Measurements from ENCODE around the gene UBASH3B.
"Not testable (repeated sequence)": the region's sequence is repeated elsewhere in the genome, so short reads cannot be mapped to it uniquely, and the experiment has no call there.

The UBASH3B gene, protein sequence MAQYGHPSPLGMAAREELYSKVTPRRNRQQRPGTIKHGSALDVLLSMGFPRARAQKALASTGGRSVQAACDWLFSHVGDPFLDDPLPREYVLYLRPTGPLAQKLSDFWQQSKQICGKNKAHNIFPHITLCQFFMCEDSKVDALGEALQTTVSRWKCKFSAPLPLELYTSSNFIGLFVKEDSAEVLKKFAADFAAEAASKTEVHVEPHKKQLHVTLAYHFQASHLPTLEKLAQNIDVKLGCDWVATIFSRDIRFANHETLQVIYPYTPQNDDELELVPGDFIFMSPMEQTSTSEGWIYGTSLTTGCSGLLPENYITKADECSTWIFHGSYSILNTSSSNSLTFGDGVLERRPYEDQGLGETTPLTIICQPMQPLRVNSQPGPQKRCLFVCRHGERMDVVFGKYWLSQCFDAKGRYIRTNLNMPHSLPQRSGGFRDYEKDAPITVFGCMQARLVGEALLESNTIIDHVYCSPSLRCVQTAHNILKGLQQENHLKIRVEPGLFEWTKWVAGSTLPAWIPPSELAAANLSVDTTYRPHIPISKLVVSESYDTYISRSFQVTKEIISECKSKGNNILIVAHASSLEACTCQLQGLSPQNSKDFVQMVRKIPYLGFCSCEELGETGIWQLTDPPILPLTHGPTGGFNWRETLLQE

DNA sequence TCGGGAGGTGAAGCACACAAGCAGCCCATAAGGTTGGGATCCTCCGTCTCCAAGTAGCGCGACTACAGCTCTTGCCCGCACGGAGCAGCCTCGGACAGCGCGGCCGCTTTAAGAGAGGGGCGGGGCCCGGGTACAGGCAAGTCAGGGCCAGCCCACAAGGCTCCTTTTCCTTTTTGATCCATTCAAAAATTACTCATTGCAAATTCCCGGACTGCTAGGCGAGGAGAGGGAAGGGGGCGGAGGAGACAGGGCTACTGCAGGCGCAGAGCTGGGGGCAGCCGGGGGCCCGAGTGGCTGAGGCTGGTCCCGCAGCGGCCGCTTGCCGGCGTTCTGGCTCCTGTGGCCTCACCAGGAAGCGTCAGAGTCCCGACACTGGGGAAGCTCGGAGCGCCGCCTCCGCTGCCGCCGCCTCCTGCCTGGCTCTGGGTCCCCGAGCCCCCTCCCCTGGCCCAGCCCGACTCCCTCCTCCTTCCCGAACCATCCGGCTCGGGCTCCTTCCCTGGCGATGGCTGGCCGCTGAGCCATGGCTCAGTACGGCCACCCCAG, at the start of gene UBASH3B:
UBASH3B (plus strand) TSS at position 196 of the 546 bp plus-strand sequence; CDS start at position 524, 328 bp downstream.
- DNase-seq (ENCODE audit: extremely low spot score): peak; percentile 80
- TF ChIP-seq SP1 (IDR thresholded peaks at IDR 0.05) (no peak), BHLHE40 (IDR thresholded peaks at IDR 0.05; ENCODE audit: borderline replicate concordance) (no peak), L3MBTL2 (conservative IDR thresholded peaks at IDR 0.05) (no peak), FOXA1 (IDR thresholded peaks at IDR 0.05) (no peak), FOXK2 (IDR thresholded peaks at IDR 0.05) (no peak), ZNF384 (IDR thresholded peaks at IDR 0.05) (no peak), TARDBP (IDR thresholded peaks at IDR 0.05) (no peak), PKNOX1 (IDR thresholded peaks at IDR 0.05) (no peak), ARNT (IDR thresholded peaks at IDR 0.05) (no peak), CTBP1 (IDR thresholded peaks at IDR 0.05; ENCODE audit: borderline replicate concordance) (no peak), SUZ12 (IDR thresholded peaks at IDR 0.05) (no peak), NFRKB (IDR thresholded peaks at IDR 0.05) (no peak), HDGF (IDR thresholded peaks at IDR 0.05; ENCODE audit: borderline replicate concordance) (no peak), ELF4 (IDR thresholded peaks at IDR 0.05) (no peak), FOXM1 (IDR thresholded peaks at IDR 0.05; ENCODE audit: borderline replicate concordance) (no peak; the same call in 1 of the 2 replicates), LEF1 (IDR thresholded peaks at IDR 0.05; ENCODE audit: borderline replicate concordance) (no peak)
- ChIA-PET CTCF (interaction anchor here (0.5 to 2.3 kb wide), 2 partner anchors 126 to 204 kb away, joined by 7 to 9 read pairs; no protein-coding TSS in a partner anchor), POLR2A (interaction anchor here (0.7 to 1.9 kb wide), 3 partner anchors 9 to 50 kb away, joined by 3 to 8 read pairs (median 5); no protein-coding TSS in a partner anchor)

GRCh38 chr11:122607162-122607561, 48.4 kb upstream of the UBASH3B start:
- CTCF ChIA-PET, POLR2A ChIA-PET: not testable (repeated sequence)

DNA sequence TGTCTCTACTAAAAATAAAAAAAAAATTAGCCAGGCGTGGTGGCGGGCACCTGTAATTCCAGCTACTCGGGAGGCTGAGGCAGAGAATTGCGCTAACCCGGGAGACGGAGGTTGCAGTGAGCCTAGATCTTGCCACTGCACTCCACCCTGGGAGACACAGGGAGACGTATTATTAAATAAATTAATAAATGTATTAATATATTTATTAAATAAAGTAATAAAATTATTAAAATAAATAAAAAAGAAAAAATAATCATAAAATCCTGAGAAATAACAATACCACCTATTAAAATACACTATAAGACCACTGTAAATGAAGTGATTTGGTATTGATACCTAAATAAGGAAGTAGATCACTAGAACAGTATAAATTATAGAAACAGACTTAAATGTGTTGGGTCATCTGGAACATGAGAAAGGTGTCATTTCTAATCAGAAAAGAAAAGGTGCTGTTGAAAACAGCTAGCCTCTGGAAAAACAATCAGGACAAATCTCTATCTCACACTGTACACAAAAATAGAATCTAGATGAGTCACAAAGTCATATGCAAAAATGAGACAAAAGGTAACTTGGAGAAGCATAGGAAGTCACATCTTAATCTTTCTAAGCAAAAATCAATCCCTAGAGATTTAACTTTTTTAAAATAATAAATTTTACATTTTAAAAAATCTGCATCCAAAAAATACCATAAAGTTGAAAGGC, 43.2 kb upstream of the UBASH3B start:
- DNase-seq (ENCODE audit: extremely low spot score): no peak
- ChIA-PET POLR2A (no interaction called here), CTCF (no interaction called here)
- TF ChIP-seq PKNOX1 (IDR thresholded peaks at IDR 0.05) (no peak), NFRKB (IDR thresholded peaks at IDR 0.05) (no peak), LEF1 (IDR thresholded peaks at IDR 0.05; ENCODE audit: borderline replicate concordance) (no peak), FOXA1 (IDR thresholded peaks at IDR 0.05) (no peak), SUZ12 (IDR thresholded peaks at IDR 0.05) (no peak), ELF4 (IDR thresholded peaks at IDR 0.05) (no peak), SP1 (IDR thresholded peaks at IDR 0.05) (no peak), BHLHE40 (IDR thresholded peaks at IDR 0.05; ENCODE audit: borderline replicate concordance) (no peak), FOXK2 (IDR thresholded peaks at IDR 0.05) (no peak), HDGF (IDR thresholded peaks at IDR 0.05; ENCODE audit: borderline replicate concordance) (no peak)

More at GRCh38 chr11:122607162-122607561, 48.4 kb upstream of the UBASH3B start:
- not testable (repeated sequence) for DNase-seq (ENCODE audit: extremely low spot score)

DNA sequence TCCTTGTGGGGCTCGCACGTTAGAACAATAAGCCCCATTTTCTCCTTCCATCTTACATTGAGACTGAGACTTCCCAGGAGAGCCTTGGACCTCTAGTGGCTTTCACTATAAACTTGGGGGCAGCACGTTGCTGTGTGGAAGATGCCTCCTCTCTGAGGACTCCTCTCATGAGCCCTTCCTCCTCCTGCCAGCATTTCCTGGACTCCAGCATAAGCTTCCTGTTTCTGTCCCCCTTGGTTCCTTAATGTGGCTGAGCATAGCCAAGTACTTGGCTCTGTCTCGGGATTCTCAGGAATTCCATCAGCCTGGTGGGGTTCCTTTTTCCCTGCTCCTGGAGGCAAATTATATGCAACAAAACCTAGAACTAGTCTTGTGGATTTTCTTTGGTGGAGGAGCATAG, 38.8 kb upstream of the UBASH3B start:
- no peak for DNase-seq (ENCODE audit: extremely low spot score)
- ChIA-PET POLR2A (no interaction called here), CTCF (interaction anchor here (1.0 kb wide), 1 partner anchor 12 kb away, joined by 3 read pairs; no protein-coding TSS in a partner anchor)
- TF ChIP-seq CTBP1 (IDR thresholded peaks at IDR 0.05; ENCODE audit: borderline replicate concordance) (no peak), BHLHE40 (IDR thresholded peaks at IDR 0.05; ENCODE audit: borderline replicate concordance) (no peak), FOXK2 (IDR thresholded peaks at IDR 0.05) (no peak), ELF4 (IDR thresholded peaks at IDR 0.05) (no peak), ZNF384 (IDR thresholded peaks at IDR 0.05) (no peak), SUZ12 (IDR thresholded peaks at IDR 0.05) (no peak), L3MBTL2 (conservative IDR thresholded peaks at IDR 0.05) (no peak), FOXA1 (IDR thresholded peaks at IDR 0.05) (no peak), HDGF (IDR thresholded peaks at IDR 0.05; ENCODE audit: borderline replicate concordance) (no peak), TARDBP (IDR thresholded peaks at IDR 0.05) (no peak), PKNOX1 (IDR thresholded peaks at IDR 0.05) (no peak), SP1 (IDR thresholded peaks at IDR 0.05) (no peak), ARNT (IDR thresholded peaks at IDR 0.05) (no peak), LEF1 (IDR thresholded peaks at IDR 0.05; ENCODE audit: borderline replicate concordance) (no peak), FOXM1 (IDR thresholded peaks at IDR 0.05; ENCODE audit: borderline replicate concordance) (no peak), NFRKB (IDR thresholded peaks at IDR 0.05) (no peak)

DNA sequence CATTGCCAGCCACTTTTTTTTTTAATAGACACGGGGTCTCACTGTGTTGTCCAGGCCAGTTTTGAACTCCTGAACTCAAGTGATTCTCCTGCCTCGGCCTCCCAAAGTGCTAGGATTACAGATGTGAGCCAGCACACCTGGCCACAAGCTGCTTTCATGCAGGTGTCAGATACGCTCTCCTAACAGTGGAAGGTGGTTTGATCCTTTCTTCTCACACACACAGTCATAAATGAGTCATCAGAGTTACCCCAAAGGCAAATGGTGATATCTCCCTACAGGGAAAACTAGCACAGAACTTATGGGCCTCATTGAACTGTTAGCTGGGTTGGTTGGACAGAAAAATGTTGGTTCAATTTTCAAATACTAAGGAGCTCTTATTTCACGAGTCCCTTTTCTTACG, 38.2 kb upstream of the UBASH3B start:
- ChIA-PET POLR2A (no interaction called here), CTCF (interaction anchor here (1.0 kb wide), 1 partner anchor 11 kb away, joined by 3 read pairs; no protein-coding TSS in a partner anchor)
- TF ChIP-seq FOXK2 (IDR thresholded peaks at IDR 0.05): no peak
- TF ChIP-seq FOXM1 (IDR thresholded peaks at IDR 0.05; ENCODE audit: borderline replicate concordance): no peak
- no peak for TF ChIP-seq ARNT (IDR thresholded peaks at IDR 0.05)
- TF ChIP-seq TARDBP (IDR thresholded peaks at IDR 0.05): no peak
- no peak for TF ChIP-seq CTBP1 (IDR thresholded peaks at IDR 0.05; ENCODE audit: borderline replicate concordance)
- TF ChIP-seq SP1 (IDR thresholded peaks at IDR 0.05): no peak
- TF ChIP-seq SUZ12 (IDR thresholded peaks at IDR 0.05): no peak
- no peak for TF ChIP-seq ELF4 (IDR thresholded peaks at IDR 0.05)
- TF ChIP-seq HDGF (IDR thresholded peaks at IDR 0.05; ENCODE audit: borderline replicate concordance): no peak
- TF ChIP-seq LEF1 (IDR thresholded peaks at IDR 0.05; ENCODE audit: borderline replicate concordance): no peak
- no peak for TF ChIP-seq FOXA1 (IDR thresholded peaks at IDR 0.05)
- TF ChIP-seq BHLHE40 (IDR thresholded peaks at IDR 0.05; ENCODE audit: borderline replicate concordance): no peak
- no peak for DNase-seq (ENCODE audit: extremely low spot score)

All from HEK293T (cell line).